Ammon's horn (tissue), 1 donor: ENCODE data around the gene ELP4.

Experiments
- DNase-seq: peaks from one replicate; pipeline ENCODE4 v3.0.0-alpha.2; 2016; ENCODE audit warnings: low spot score

Gene ELP4

DNA sequence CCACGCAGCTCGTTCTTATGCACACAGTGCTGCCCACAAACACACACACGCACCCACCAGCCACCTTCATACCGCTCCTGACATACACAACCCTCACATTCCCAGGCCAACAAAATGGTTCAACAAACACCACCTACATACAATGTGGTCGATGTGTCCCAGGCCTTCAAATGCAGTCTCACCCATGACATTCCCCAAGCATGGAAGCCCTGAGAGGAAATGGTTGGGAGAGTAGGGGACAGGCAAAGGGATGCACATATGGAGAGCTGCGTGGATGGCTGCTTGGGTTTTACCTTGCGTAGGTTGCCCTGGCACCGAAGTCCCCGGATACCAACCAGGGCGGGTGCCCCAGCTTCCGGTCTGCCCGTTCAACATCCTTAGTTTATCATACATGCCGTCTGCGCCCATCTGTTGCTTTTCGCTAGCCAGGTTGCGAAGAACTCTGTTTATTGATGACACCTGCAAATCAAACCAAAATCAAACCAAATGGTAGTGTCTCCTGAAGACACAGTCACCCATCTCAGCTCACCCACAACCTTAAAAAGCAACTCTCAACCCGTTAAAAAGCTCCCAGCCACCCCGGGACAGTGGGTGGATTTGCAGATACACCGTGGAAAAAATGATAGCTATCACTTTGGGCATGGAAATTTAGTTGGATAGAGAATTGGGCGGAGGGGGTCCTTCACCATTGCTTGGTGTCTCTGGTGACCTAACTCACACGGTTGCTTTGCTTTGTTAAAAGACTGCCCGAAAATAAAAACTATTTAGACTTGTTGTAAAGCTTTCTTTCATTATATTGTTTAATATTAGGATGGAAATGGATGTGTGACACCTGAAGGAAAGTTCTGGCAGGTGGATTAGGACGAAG lies 291.1 kb downstream of the ELP4 start:
- no peak for DNase-seq

GRCh38 chr11:31801298-31801702 lies 291.7 kb downstream of the ELP4 start:
- DNase-seq = no peak

DNA sequence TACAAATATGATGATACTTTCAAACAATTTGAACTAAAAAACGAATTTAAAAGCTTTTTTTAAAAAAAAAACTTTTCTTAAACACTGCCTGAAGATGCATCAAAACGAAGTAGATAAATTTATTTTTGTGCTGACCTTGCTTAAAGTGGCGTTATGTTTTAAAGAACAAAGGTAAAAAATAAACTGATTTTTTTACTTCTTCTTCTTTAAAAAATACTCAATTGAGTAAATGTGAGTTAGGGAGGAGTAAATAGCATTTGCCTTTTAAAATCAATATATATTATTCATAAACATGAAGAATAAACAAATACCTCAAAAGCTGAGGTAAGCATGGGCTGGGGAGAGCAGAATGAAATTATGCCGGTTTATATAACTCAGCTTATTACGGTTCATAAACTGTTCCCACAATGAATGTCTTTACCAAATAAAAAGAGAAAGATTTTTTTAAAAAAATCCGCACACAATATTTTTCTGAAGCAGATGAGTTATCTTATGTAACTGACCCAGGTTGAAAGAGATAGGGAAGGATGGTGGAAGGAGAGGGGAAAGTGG lies 292.5 kb downstream of the ELP4 start:
- DNase-seq = no peak

DNA sequence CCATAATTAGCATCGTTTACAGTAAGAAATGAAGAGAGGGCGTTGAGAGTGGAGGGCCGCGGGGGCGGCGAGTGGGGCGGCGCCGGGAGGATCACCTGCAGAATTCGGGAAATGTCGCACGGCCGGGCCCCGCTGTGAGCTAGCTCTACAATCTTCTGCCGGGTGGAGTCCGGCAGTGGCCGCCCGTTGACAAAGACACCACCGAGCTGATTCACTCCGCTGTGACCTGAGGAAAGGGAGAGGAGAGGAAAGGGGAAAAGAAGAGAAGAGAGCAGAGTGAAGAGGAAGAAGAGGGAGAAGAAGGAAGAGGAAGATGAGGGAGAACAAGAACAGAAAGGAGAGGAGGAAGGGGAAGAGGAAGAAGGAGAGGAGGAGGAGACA lies 293.0 kb downstream of the ELP4 start:
- DNase-seq = no peak

DNA sequence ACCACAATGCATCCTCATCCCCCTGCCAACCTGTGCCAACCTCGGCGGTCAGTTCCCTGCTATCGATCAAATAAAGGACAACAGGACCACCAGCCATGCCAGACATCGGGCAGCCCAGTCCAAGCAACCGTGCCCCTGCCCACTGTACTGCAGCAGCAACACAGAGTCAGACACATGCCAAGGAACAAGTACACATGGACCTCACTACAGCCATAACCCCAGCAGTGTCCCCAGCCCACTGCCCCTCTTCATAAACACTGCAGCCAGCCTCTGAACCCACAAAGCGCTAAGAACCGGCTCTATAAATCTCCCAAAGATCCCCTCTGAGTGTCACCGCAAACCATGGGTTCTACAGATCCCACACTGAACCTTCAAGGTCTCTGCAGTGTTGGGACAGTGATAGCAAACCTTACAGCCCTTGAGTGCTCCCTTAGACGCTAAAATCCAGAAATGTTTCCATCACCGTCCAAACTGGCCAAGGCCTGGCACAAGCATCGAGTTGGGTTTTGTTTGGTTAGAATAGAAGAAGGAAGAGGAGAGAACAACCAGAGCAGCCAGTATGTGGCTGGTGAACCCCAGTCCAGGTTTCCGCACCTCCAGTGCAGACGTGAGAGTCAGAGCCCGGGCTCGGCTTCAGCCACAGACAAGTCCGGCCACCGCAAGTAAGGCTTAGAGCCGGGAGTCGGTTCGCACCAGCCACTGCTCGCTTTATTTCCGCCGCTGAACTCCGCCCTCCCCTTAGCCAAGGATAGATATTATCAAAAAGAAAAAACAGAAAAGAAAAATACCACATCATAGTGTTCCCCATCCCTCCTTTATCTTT lies 293.6 kb downstream of the ELP4 start:
- no peak for DNase-seq

GRCh38 chr11:31803813-31804311 lies 294.3 kb downstream of the ELP4 start:
- DNase-seq = no peak

DNA sequence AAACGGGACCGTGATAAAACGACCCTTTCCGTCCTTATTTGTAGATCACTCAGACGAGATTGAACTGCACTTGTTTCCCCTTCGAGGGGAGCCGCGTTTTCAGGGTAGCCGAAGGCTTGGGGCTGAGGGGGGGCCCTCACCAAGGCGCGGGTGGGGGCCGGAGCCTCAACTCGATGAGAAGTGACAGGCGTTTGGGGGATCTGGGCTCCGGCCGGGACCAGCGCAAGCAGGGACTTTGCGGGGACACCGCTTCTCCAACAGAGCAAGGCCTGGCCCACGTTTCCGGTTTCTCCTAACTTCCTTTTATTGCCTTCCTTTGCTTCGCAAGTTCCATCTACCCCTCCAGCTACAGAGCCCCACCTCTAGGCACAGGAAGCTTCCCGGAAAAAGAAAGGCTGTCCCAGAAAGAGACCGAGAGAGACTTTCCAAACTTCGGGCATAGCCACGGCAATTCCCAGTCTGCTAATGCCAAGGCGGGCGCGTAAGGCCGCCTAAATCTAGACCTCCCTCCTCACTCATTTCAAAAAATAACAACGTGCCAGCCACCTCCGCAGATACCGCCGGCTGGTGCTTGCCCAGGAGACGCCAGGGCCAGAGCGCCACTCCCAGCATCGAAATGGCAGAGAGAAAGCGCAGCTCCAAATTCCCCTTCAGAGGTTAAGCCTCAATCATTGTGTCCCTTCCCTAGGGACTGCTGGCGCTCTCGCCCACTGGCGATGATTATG lies 294.9 kb downstream of the ELP4 start:
- no peak for DNase-seq

GRCh38 chr11:31805037-31805628 lies 295.6 kb downstream of the ELP4 start:
- no peak for DNase-seq

DNA sequence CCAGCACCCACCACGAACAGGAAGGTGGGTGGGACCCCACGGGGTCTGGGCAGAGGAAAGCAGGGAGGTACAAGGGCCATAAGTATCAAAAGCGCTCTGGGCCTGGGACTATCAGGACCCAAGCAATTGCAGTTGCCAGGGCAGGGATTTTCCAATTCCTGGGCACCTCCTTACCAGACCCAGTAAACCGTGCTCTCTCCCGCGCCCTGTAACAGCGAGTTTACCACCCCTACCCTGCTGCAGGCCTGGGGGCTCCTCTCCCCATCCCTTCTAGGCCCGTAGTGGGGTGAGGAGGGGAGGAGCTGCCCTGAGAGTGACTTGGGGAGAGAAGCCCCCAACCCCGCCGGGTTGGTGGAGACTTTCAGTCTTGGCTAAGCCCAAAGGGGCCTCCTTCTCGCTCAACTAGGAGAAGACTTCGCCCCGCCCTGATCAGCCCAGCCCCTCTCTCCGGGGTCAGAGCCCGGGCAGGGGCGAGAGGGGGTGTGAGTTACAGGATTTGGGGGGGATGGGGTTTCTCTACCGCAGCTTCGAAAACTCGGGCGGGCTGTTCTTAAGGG lies 296.1 kb downstream of the ELP4 start:
- no peak for DNase-seq

GRCh38 chr11:31806186-31806927 lies 296.8 kb downstream of the ELP4 start:
- no peak for DNase-seq

GRCh38 chr11:31806928-31807798 lies 297.6 kb downstream of the ELP4 start:
- DNase-seq = no peak

DNA sequence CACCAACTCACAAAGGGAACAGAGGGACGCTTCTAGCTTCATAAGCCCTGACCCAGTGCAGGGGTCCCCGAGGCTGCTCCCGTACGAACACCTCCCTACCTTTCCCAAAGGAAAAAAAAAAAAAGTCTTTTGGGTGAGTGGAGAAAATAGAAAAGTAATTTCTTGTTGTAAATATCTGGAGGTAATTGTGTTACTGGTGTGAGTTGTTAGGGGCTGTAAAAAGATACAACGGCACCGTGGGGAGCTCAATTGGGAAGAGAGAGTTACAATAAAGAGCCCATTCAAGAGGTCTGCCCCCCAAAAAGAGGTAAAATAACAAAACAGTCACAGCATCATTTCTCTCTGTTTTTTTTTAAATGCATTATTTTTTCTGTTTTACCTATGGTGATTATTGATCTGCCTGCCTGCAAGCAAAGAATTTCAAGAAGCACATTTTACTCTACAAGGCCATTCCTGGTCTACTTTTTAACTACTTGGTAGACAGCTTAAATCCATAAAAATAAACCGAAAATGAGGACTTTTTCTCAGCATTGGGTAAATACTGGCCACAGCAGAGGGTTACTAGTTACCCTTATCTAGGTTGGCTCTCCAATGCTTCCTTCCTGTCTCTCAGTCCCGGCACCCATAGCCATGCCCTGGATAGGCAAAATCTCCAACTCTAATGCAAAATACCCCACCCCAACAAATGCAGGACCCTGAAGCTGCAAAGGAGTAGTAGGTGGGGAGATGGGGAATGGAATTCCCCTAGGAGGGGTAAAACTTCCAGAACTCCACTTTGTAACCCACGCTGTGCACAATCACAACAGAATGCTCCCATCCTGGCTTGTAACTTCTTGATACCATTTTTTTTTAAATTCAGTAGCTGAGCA lies 298.5 kb downstream of the ELP4 start:
- no peak for DNase-seq

GRCh38 chr11:31808721-31809540 lies 299.4 kb downstream of the ELP4 start:
- no peak for DNase-seq

- DNase-seq = no peak
Observed at GRCh38 chr11:31809541-31809856, 299.9 kb downstream of the ELP4 start.

GRCh38 chr11:31809857-31810778 lies 300.6 kb downstream of the ELP4 start:
- no peak for DNase-seq

DNA sequence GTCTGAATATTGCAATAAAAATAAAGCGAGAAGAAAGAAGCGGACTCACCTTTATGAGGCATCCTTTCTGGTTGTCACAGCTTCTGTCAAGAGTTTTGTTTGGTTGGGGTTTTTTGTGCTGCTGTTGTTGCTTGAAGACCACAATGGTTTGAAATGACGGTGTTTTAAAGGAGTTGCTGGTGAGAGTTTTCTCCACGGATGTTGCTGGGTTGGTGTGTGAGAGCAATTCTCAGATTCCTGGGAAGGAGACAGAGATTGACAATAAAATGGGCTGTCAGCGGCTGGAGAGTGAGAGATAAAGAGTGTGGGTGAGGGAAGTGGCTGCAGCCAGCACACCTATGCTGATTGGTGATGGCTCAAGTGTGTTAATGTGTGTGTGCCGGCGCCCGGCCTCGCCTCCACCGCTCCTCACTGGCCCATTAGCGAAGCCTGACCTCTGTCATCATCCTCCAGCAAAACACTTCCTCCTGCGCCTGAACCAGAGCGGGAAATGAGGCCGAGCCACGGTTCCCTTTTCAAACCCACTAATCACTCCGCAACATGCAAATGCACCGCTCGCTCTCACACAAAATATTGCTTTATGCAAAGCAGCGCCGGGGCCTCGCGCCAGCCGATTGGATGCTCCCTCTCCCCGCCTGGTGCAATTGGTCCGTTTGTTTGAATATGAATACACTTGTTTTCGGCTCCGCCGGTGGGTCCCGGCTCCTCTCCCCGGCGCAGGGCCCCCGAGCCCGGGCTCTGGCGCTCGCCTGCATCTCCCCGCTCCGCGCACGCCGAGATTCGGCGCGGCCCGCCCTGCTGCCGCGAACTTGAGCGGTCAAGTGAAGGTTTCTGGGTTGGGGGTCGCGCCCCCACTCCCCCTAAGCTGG lies 301.4 kb downstream of the ELP4 start, which contains the start of gene PAX6:
Gene PAX6, minus strand, starts transcription at position 544 of the 869 bp plus-strand sequence. CDS start 4,911 bp downstream, outside the sequence.
- DNase-seq = peak; percentile 85
